ENCODE data around the gene MGLL.

MGLL gene

GRCh38 chr3:127855246-127855645 is 32.9 kb upstream of the MGLL start:
- H3K27me3 ChIP-seq = no peaks in the 10 kb centered on the region
- no peaks in the 10 kb centered on the region for H3K36me3 ChIP-seq
- no peak overlapping the region for H3K4me3 ChIP-seq (ENCODE audit: low read depth in 1 of 2, low read length in 1 of 2)
- TF ChIP-seq CTCF (IDR thresholded peaks at IDR 0.05) = no peak
- H3K9me3 ChIP-seq = no peaks in the 10 kb centered on the region
- H3K27ac ChIP-seq = no peak overlapping the region
- no peaks in the 10 kb centered on the region for H3K4me1 ChIP-seq (ENCODE audit: control insufficient read depth in 1 of 2, insufficient read depth in 1 of 2, low read depth in 1 of 2, low read length in 1 of 2)

DNA sequence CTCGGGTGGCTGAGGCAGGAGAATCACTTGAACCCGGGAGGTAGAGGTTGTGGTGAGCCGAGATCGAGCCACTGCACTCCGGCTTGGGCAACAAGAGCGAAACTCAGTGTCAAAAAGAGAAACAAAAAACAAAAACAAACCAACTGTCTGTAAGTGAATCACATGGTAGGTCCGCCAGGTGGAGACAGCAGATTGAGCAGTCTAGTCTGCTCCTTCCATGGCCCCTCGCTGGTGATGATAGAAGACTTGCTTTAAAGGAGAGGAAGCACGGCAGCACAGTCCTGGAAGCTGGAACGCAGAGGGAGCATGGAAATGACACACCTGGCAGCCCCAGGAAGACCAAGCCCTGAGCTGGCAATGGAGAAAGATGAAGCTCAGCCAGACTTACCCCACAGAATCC is 31.4 kb upstream of the MGLL start:
- Histone ChIP-seq H3K9me3 (no peaks in the 10 kb centered on the region), H3K27ac (no peak overlapping the region), H3K27me3 (no peaks in the 10 kb centered on the region), H3K4me3 (ENCODE audit: low read depth in 1 of 2, low read length in 1 of 2) (no peak overlapping the region), H3K4me1 (ENCODE audit: control insufficient read depth in 1 of 2, insufficient read depth in 1 of 2, low read depth in 1 of 2, low read length in 1 of 2) (no peaks in the 10 kb centered on the region), H3K36me3 (no peaks in the 10 kb centered on the region)
- no peak for TF ChIP-seq CTCF (IDR thresholded peaks at IDR 0.05)

- H3K36me3 ChIP-seq = no peaks in the 10 kb centered on the region
- H3K27ac ChIP-seq = no peak overlapping the region
- no peaks in the 10 kb centered on the region for H3K9me3 ChIP-seq
- no peaks in the 10 kb centered on the region for H3K4me1 ChIP-seq (ENCODE audit: control insufficient read depth in 1 of 2, insufficient read depth in 1 of 2, low read depth in 1 of 2, low read length in 1 of 2)
- H3K4me3 ChIP-seq (ENCODE audit: low read depth in 1 of 2, low read length in 1 of 2) = no peak overlapping the region
- H3K27me3 ChIP-seq = no peaks in the 10 kb centered on the region
- no peak for TF ChIP-seq CTCF (IDR thresholded peaks at IDR 0.05)
These were observed 29.6 kb upstream of the MGLL start for GRCh38 chr3:127851899-127852298.

DNA sequence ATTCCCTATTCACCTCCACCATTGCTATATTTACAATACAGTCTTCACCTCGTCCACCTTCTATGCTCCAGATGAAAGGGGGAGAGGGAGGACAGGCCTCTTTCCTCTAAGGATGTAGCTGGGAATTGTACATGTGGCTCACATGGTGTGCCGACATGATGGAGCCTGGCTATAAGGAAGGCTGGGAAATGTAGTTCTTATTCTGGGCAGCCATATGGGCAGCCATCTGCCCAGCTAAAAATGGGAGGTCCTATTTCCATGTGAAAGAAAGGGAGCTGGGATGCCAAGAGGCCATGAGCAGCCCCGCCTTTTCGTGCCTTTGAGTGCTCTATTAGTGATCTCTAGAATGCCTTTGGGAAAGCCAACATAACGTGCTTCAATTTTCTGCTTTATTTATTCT is 27.1 kb upstream of the MGLL start:
- Histone ChIP-seq H3K4me1 (ENCODE audit: control insufficient read depth in 1 of 2, insufficient read depth in 1 of 2, low read depth in 1 of 2, low read length in 1 of 2) (no peaks in the 10 kb centered on the region), H3K9me3 (no peaks in the 10 kb centered on the region), H3K27ac (no peak overlapping the region), H3K36me3 (no peaks in the 10 kb centered on the region), H3K4me3 (ENCODE audit: low read depth in 1 of 2, low read length in 1 of 2) (no peak overlapping the region), H3K27me3 (no peaks in the 10 kb centered on the region)
- no peak for TF ChIP-seq CTCF (IDR thresholded peaks at IDR 0.05)

- Histone ChIP-seq H3K4me3 (ENCODE audit: low read depth in 1 of 2, low read length in 1 of 2) (no peak overlapping the region), H3K9me3 (no peaks in the 10 kb centered on the region), H3K36me3 (no peaks in the 10 kb centered on the region), H3K4me1 (ENCODE audit: control insufficient read depth in 1 of 2, insufficient read depth in 1 of 2, low read depth in 1 of 2, low read length in 1 of 2) (no peaks in the 10 kb centered on the region), H3K27me3 (no peaks in the 10 kb centered on the region), H3K27ac (no peak overlapping the region)
- no peak for TF ChIP-seq CTCF (IDR thresholded peaks at IDR 0.05)
These were observed 26.1 kb upstream of the MGLL start for GRCh38 chr3:127848131-127849129.
